CD4-positive, CD25-positive, alpha-beta regulatory T cell (primary cell): ENCODE results near the gene USP12. TPM values are rescaled to one million over a fixed set of nuclear protein-coding genes. Genes with fewer than 3 reads are reported as not detected.

Experiments
- ATAC-seq, 2 donors: fragments of 150-1000 bp; cut with Tn5 transposase; one replicate each; pipeline ENCODE4 v1.10.0; 2021; ENCODE audit warnings: low read depth in 2 of 2, moderate number of reproducible peaks in 2 of 2, moderate library complexity in 1 of 2
- DNase-seq, 3 donors: peaks; one replicate each; pipeline versions ENCODE4 v3.0.0 to v3.0.0-alpha.2; 2012 to 2022; ENCODE audit warnings: mixed read lengths in 1 of 3
- H3K27ac ChIP-seq: one replicate; pipeline ENCODE4 v1.7.0; 2013; ENCODE audit warnings: mild to moderate bottlenecking, low read length; ENCODE audit not compliant: insufficient read depth, poor library complexity, severe bottlenecking
- H3K27me3 ChIP-seq: one replicate; pipeline ENCODE4 v1.7.0; 2013; ENCODE audit warnings: low read length; ENCODE audit not compliant: control insufficient read depth, insufficient read depth
- H3K36me3 ChIP-seq: one replicate; pipeline ENCODE4 v1.7.0; 2013; ENCODE audit warnings: mild to moderate bottlenecking, low read length, moderate library complexity; ENCODE audit not compliant: control insufficient read depth, insufficient read depth
- H3K4me1 ChIP-seq: 2 replicates; pipeline ENCODE4 v1.7.0; 2013; ENCODE audit warnings: mild to moderate bottlenecking, low read length; ENCODE audit not compliant: insufficient read depth, control insufficient read depth, poor library complexity, severe bottlenecking
- H3K4me3 ChIP-seq: one replicate; pipeline ENCODE4 v1.7.0; 2013; ENCODE audit warnings: low read depth, mild to moderate bottlenecking, low read length, moderate library complexity
- H3K9me3 ChIP-seq, 2 experiments: 1 replicate in 1 of 2; 2 replicates in 1 of 2; pipeline ENCODE4 v1.7.0; 2013; ENCODE audit warnings: low read length in 2 of 2, mild to moderate bottlenecking in 1 of 2, moderate library complexity in 1 of 2; ENCODE audit not compliant: control insufficient read depth in 2 of 2
- H3K27ac Mint-ChIP-seq, 3 donors: one replicate each; pipeline ENCODE4 v1.8.0; 2020 to 2022; ENCODE audit warnings: mild to moderate bottlenecking in 3 of 3, mixed read lengths in 3 of 3, moderate library complexity in 2 of 3
- H3K27me3 Mint-ChIP-seq: one replicate; pipeline ENCODE4 v1.8.0; 2022; ENCODE audit warnings: mild to moderate bottlenecking, mixed read lengths
- H3K36me3 Mint-ChIP-seq: one replicate; pipeline ENCODE4 v1.8.0; 2020; ENCODE audit warnings: mixed read lengths
- H3K4me1 Mint-ChIP-seq, 4 donors: one replicate each; pipeline ENCODE4 v1.8.0; 2020 to 2022; ENCODE audit warnings: mixed read lengths in 4 of 4, mild to moderate bottlenecking in 1 of 4
- H3K4me3 Mint-ChIP-seq, 4 donors: one replicate each; pipeline ENCODE4 v1.8.0; 2020 to 2022; ENCODE audit warnings: mild to moderate bottlenecking in 4 of 4, mixed read lengths in 4 of 4, moderate library complexity in 3 of 4
- H3K9me3 Mint-ChIP-seq, 7 donors: one replicate each; pipeline ENCODE4 v1.8.0; 2020 to 2022; ENCODE audit warnings: mixed read lengths in 7 of 7, mild to moderate bottlenecking in 3 of 7, moderate library complexity in 2 of 7
- polyA plus RNA-seq, 4 donors: library from polyadenylated mRNA; unstranded; fragments of 300-500 nt; fragmentation: Illumina TruSeq; gene quantifications; one replicate each; pipeline ENCODE4 v1.2.3, GENCODE V29; 2021
- total RNA-seq: library from RNA; stranded (reverse); gene quantifications from one replicate; pipeline ENCODE4 v1.2.3, GENCODE V29; 2022

The USP12 gene
- total and polyA plus RNA-seq, 5 donors from 2014 or later, result 13.5 to 67.6 (median 16.9) TPM

DNA sequence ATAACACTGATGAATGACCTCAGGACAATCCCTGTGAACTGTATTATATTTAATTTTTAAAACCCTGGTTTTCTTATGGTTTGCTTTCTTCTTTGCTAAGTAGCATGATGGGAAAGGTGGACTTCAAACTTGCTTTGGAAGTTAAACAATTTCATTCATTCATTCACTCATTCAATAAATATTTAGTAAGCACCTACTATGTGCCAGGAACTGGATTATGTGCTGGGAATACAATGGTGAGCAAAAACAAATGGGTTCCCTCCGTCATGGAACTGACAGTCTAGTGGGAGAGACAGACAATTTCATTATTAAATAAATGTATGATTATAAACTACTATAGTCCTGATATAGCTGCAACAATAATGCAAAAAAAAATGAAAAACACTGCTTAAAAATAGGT is 70.3 kb downstream of the USP12 start:
- Histone ChIP-seq H3K4me1 (no peaks in the 10 kb centered on the region), H3K27ac (no peak overlapping the region), H3K4me3 (no peak overlapping the region), H3K9me3 (no peaks in the 10 kb centered on the region), H3K27me3 (no peaks in the 10 kb centered on the region), H3K36me3 (peaks cover 25% of the 10 kb centered on the region)
- ATAC-seq, result no peak
- Mint-ChIP-seq H3K36me3 (peaks cover 46% of the 10 kb centered on the region), H3K27ac (no peak overlapping the region), H3K4me1 (peaks cover 6 to 38% (median 23%) of the 10 kb centered on the region in 4 donors), H3K4me3 (no peak overlapping the region), H3K27me3 (no peaks in the 10 kb centered on the region), H3K9me3 (peaks cover 0 to 1% (median 0%) of the 10 kb centered on the region in 7 donors)
- DNase-seq, result no peak

DNA sequence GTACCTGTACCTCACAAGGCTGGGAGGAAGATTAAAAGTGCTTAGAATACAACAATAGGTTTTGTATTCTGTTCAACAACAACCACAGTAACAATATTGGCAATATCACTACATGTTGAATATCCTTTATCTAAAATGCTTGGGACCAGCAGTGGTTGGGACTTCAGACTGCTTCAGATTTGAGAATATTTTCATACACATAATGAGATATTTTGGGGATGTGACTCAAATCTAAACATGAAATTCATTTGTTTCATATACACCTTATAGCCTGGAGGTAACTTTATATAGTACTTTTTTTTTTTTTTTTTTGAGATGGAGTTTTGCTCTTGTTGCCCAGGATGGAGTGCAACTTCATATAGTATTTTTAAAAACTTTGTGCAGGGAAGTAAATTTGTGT is 73.9 kb downstream of the USP12 start:
- H3K36me3 Mint-ChIP-seq, result peaks cover 51% of the 10 kb centered on the region
- no peak for ATAC-seq

DNA sequence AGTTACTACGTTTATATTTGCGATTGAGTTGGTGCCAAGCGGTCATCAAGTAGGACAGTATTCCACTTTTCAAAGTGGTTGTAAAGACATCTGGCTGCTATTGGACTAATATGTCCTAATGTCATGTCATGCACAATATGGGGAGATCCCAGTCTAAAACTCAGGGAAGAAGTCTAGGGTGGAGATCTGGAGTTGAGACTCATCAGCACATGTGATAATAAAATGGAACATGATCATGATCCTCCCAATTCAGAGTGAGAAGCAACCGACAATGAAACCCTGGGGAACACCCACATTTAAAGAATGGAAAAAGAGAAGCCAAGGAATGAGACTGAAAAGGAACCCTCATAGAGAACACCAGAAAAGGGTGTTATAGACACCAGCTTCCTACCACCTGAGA is 80.2 kb downstream of the USP12 start:
- Histone ChIP-seq H3K27ac (no peak overlapping the region), H3K4me3 (no peak overlapping the region), H3K9me3 (no peaks in the 10 kb centered on the region), H3K4me1 (no peaks in the 10 kb centered on the region), H3K36me3 (peaks cover 52% of the 10 kb centered on the region), H3K27me3 (no peaks in the 10 kb centered on the region)
- Mint-ChIP-seq H3K9me3 (peaks cover 0 to 3% (median 0%) of the 10 kb centered on the region in 7 donors), H3K4me3 (no peak overlapping the region), H3K27ac (no peak overlapping the region), H3K36me3 (peaks cover 61% of the 10 kb centered on the region), H3K4me1 (peaks cover 4 to 16% (median 7%) of the 10 kb centered on the region in 4 donors), H3K27me3 (no peaks in the 10 kb centered on the region)
- DNase-seq (no peak), ATAC-seq (no peak)

More for the DNA sequence above, 73.9 kb downstream of the USP12 start:
- H3K4me1 ChIP-seq, result no peaks in the 10 kb centered on the region
- H3K9me3 ChIP-seq, result no peaks in the 10 kb centered on the region
- H3K27me3 ChIP-seq, result no peaks in the 10 kb centered on the region
- no peak overlapping the region for H3K27ac ChIP-seq
- H3K27ac Mint-ChIP-seq, result peak overlapping the region in 1 of 3 donors; percentile 26
- H3K27me3 Mint-ChIP-seq, result no peaks in the 10 kb centered on the region
- no peak overlapping the region for H3K4me3 ChIP-seq
- H3K36me3 ChIP-seq, result peaks cover 30% of the 10 kb centered on the region
- DNase-seq, result no peak
- peaks cover 0 to 1% (median 0%) of the 10 kb centered on the region in 7 donors for H3K9me3 Mint-ChIP-seq
- no peak overlapping the region for H3K4me3 Mint-ChIP-seq
- H3K4me1 Mint-ChIP-seq, result peaks cover 5 to 38% (median 22%) of the 10 kb centered on the region in 4 donors

DNA sequence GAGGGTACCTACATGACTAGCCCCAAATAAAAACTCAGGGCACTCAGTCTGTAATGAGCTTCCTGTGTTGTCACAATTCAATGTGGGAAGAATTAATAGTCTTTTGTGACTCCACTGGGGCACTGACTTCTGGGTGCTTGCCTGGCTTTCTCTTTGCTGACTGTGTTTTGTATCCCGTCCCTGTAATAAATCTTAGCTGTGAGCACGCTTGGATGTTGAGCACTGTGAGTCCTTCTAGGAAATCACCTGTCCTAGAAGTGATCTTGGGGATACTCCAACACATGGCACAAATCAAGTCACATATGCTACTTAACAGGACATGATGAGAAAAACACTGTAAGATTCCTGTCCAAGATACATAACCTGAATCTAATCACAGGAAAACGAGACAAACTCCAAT is 83.0 kb downstream of the USP12 start:
- Mint-ChIP-seq H3K27ac (no peak overlapping the region), H3K27me3 (no peaks in the 10 kb centered on the region), H3K4me1 (peaks cover 4 to 12% (median 5%) of the 10 kb centered on the region in 4 donors), H3K9me3 (peaks cover 0 to 4% (median 0%) of the 10 kb centered on the region in 7 donors), H3K36me3 (peaks cover 47% of the 10 kb centered on the region), H3K4me3 (no peak overlapping the region)
- ATAC-seq (no peak), DNase-seq (no peak)
- no peak overlapping the region for H3K4me3 ChIP-seq
- H3K36me3 ChIP-seq, result peaks cover 41% of the 10 kb centered on the region
- H3K4me1 ChIP-seq, result no peaks in the 10 kb centered on the region
- H3K27me3 ChIP-seq, result no peaks in the 10 kb centered on the region
- no peak overlapping the region for H3K27ac ChIP-seq
- no peaks in the 10 kb centered on the region for H3K9me3 ChIP-seq

DNA sequence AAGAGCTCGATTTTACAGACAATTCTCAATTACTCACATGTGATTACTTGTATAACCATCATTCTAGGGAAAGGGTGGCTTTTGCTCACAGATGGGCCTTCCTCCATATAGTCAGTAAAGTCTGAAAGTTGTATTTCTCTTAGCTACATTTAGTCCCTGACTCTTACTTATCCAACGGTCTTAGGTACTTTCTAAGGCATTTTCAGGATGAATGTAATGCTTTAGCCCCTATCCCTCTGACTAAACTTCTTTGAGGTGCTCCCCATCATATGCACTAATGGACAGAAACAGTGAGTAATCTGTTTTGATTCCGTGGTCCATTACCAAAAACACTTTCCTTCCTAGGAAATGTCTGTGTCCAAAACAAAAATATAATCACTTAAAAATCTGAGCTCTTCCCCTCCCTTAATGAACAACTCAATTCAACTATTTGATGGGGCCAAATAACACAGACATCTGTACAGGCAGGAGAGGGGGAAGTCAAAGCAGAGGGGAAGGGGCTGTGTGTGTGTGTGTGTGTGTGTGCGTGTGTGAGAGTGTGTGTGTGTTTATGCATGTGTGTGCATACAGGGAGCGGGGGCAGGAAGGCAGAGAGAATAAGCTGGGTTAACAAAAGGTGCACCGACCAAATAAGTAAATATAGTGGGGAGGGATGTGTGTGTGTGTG is 84.9 kb downstream of the USP12 start:
- Histone ChIP-seq H3K4me1 (no peaks in the 10 kb centered on the region), H3K27me3 (no peaks in the 10 kb centered on the region), H3K4me3 (no peak overlapping the region), H3K36me3 (peaks cover 33% of the 10 kb centered on the region), H3K27ac (no peak overlapping the region), H3K9me3 (no peaks in the 10 kb centered on the region)
- Mint-ChIP-seq H3K9me3 (peaks cover 0 to 4% (median 0%) of the 10 kb centered on the region in 7 donors), H3K36me3 (peaks cover 44% of the 10 kb centered on the region), H3K27me3 (no peaks in the 10 kb centered on the region), H3K4me1 (peaks cover 3 to 12% (median 5%) of the 10 kb centered on the region in 4 donors), H3K4me3 (no peak overlapping the region), H3K27ac (no peak overlapping the region)
- ATAC-seq, result no peak
- no peak for DNase-seq

DNA sequence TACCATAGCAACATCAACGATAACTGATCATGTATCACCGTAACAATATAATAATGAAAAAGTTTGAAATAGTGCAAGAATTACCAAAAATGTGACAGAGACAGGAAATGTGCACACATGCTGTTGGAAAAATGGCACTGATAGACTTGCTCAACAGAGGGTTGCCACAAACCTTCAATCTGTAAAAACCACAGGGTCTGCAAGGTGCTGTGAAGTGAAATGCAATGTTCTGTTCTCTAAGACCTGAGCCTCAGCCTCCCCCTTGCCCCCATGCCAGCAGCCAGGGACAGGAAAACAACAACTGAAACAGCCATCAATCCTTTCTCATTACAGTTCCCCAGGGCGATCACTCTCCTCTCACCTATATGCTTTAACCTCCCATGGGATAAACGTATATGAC is 88.4 kb downstream of the USP12 start:
- no peak for DNase-seq
- no peaks in the 10 kb centered on the region for H3K4me1 ChIP-seq
- Mint-ChIP-seq H3K36me3 (peaks cover 40% of the 10 kb centered on the region), H3K4me3 (no peak overlapping the region), H3K27me3 (no peaks in the 10 kb centered on the region), H3K4me1 (peaks cover 10 to 22% (median 14%) of the 10 kb centered on the region in 4 donors), H3K9me3 (peaks cover 0 to 2% (median 0%) of the 10 kb centered on the region in 7 donors), H3K27ac (peak overlapping the region in 1 of 3 donors; percentile 20)
- ATAC-seq, result no peak
- peaks cover 22% of the 10 kb centered on the region for H3K36me3 ChIP-seq
- H3K9me3 ChIP-seq, result no peaks in the 10 kb centered on the region
- no peak overlapping the region for H3K27ac ChIP-seq
- no peaks in the 10 kb centered on the region for H3K27me3 ChIP-seq
- no peak overlapping the region for H3K4me3 ChIP-seq

DNA sequence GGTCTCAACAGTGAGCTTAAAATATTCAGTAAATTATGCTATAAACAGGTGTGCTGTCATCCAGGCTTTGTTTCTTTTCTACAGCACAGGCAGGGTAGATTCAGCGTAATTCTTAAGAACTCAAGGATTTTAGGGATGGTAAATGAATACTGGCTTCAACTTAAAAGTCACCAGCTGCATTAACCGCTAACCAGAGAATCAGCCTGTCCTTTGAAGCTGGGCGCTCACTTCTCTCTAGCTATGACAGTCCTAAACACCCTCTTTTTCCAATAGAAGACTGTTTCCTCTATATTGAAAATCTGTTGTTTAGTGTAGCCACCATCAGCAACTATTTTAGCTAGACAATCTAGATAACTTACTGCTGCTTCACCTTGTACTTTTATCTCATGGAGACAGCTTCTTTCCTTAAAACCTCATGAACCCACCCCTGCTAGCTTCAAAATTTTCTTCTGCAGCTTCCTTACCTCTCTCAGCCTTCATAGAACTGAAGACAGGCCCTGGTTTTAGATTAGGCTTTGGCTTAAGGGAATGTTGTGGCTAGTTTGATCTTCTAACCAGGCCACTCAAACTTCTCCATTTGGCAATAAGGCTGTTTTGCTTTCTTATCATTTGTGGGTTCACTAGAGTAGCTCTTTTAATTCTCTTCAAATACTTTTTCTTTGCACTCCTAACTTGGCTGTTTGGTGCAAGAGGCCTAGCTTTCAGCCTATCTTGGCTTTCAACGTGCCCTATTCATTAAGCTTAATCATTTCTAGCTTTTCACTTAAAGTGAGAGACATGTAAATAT is 89.5 kb downstream of the USP12 start:
- Mint-ChIP-seq H3K27me3 (no peaks in the 10 kb centered on the region), H3K9me3 (peaks cover 0 to 1% (median 0%) of the 10 kb centered on the region in 7 donors), H3K4me3 (no peak overlapping the region), H3K36me3 (peaks cover 33% of the 10 kb centered on the region), H3K27ac (no peak overlapping the region), H3K4me1 (peaks cover 10 to 25% (median 14%) of the 10 kb centered on the region in 4 donors)
- no peak overlapping the region for H3K27ac ChIP-seq
- H3K4me3 ChIP-seq, result no peak overlapping the region
- H3K4me1 ChIP-seq, result no peaks in the 10 kb centered on the region
- ATAC-seq (no peak), DNase-seq (no peak)
- H3K9me3 ChIP-seq, result no peaks in the 10 kb centered on the region
- no peaks in the 10 kb centered on the region for H3K27me3 ChIP-seq
- H3K36me3 ChIP-seq, result peaks cover 15% of the 10 kb centered on the region
